HepG2 (cell line): ENCODE data around the gene CKM. TPM values are rescaled to one million over a fixed set of nuclear protein-coding genes. Genes with fewer than 3 reads are reported as not detected.

Experiments
- ATAC-seq: fragments of 200-7000 bp; cut with Tn5 transposase; 3 replicates; pipeline ENCODE4 v1.9.1; 2020; ENCODE audit warnings: mild to moderate bottlenecking, moderate library complexity
- BruUV-seq: library from RNA; stranded (reverse); fragments of 400-500 nt; replicated peaks from 2 replicates; lab custom pipeline; 2021; lab: Mats Ljungman, UMichigan
- CTCF ChIA-PET: fragments of 300-600 bp; formaldehyde crosslinking; extraction: SDS; loops from one replicate; lab custom pipeline; 2021; ENCODE audit warnings: low total read pairs, inconsistent platforms, low intra/inter-chr PET ratio; lab: Yijun Ruan, JAX
- POLR2A ChIA-PET: fragments of 350-600 bp; sonication (Branson Sonifier 250); formaldehyde crosslinking; loops from one replicate; lab custom pipeline; 2020; ENCODE audit warnings: antibody characterized with exemption, inconsistent platforms; lab: Yijun Ruan, JAX
- DNase-seq: peaks from one replicate; pipeline ENCODE4 v3.0.0-alpha.2; 2015; ENCODE audit warnings: low spot score
- FAIRE-seq: peaks from 3 replicates; lab custom pipeline; 2011; peaks lifted over from hg19 to GRCh38; lab: Jason Lieb, UNC
- H2AFZ ChIP-seq: one replicate; pipeline ENCODE4 v1.6.1; 2011; ENCODE audit warnings: low read length, inconsistent platforms
- H3K27ac ChIP-seq: fragments of 300-600 bp; 3 replicates; pipeline ENCODE4 v1.8.0; 2011; ENCODE audit warnings: mixed run types, mild to moderate bottlenecking, mixed read lengths, low read length, inconsistent platforms; ENCODE audit not compliant: insufficient read depth; ENCODE audit errors: extremely low read length
- H3K27me3 ChIP-seq, 2 experiments: fragments of 200-600 bp in 1 of 2; 2 replicates in 1 of 2; 3 replicates in 1 of 2; pipeline versions ENCODE4 v1.6.0 to v1.8.0; 2011; ENCODE audit warnings: low read length in 2 of 2, mild to moderate bottlenecking in 2 of 2, moderate library complexity in 2 of 2, inconsistent platforms in 1 of 2; ENCODE audit not compliant: insufficient read depth in 2 of 2, control insufficient read depth in 1 of 2
- H3K36me3 ChIP-seq, 2 experiments: fragments of 200-600 bp in 1 of 2; replicated peaks in 1 of 2; 2 replicates in 1 of 2; 3 replicates in 1 of 2; pipeline versions ENCODE4 v1.5.1 to v1.8.0; 2011; ENCODE audit warnings: low read length in 2 of 2, inconsistent platforms in 1 of 2; ENCODE audit not compliant: insufficient read depth in 2 of 2, control insufficient read depth in 1 of 2
- H3K4me1 ChIP-seq: 2 replicates; pipeline ENCODE4 v1.5.1; 2012; ENCODE audit warnings: low read length, inconsistent platforms; ENCODE audit not compliant: insufficient read depth
- H3K4me2 ChIP-seq: 2 replicates; pipeline ENCODE4 v1.6.0; 2011; ENCODE audit warnings: low read depth, low read length, inconsistent platforms
- H3K4me3 ChIP-seq, 3 experiments: fragments of 200-600 bp in 1 of 3; sonication (generic), shearing (Covaris generic) in 1 of 3; replicated peaks in 1 of 3; 2 replicates each; pipeline ENCODE4 v1.5.1; 2011 to 2016; ENCODE audit warnings: low read length in 3 of 3, inconsistent platforms in 2 of 3, low read depth in 2 of 3, mild to moderate bottlenecking in 2 of 3, control low read depth in 1 of 3, mixed read lengths in 1 of 3; ENCODE audit not compliant: insufficient read depth in 1 of 3
- H3K79me2 ChIP-seq: one replicate; pipeline ENCODE4 v1.6.1; 2011; ENCODE audit warnings: low read length, inconsistent platforms; ENCODE audit not compliant: insufficient read depth
- H3K9ac ChIP-seq: 2 replicates; pipeline ENCODE4 v1.6.0; 2011; ENCODE audit warnings: mild to moderate bottlenecking, low read depth, low read length, inconsistent platforms; ENCODE audit not compliant: insufficient read depth
- H3K9me3 ChIP-seq: 2 replicates; pipeline ENCODE4 v1.5.1; 2012; ENCODE audit warnings: mild to moderate bottlenecking, low read length
- H4K20me1 ChIP-seq: 2 replicates; pipeline ENCODE4 v1.6.0; 2011; ENCODE audit warnings: inconsistent platforms, mild to moderate bottlenecking, low read length, moderate library complexity; ENCODE audit not compliant: insufficient read depth
- AGO2 ChIP-seq: fragments of 200-400 bp; formaldehyde crosslinking; optimal IDR thresholded peaks from 2 replicates; pipeline ENCODE3; 2017; ENCODE audit warnings: mild to moderate bottlenecking, low read depth, low read length, moderate library complexity
- CCAR2 ChIP-seq: fragments of 200-400 bp; formaldehyde crosslinking; optimal IDR thresholded peaks from 2 replicates; pipeline ENCODE3; 2018; ENCODE audit warnings: low read depth, mild to moderate bottlenecking, low read length, moderate library complexity
- RBM22 ChIP-seq: fragments of 200-400 bp; formaldehyde crosslinking; optimal IDR thresholded peaks from 2 replicates; pipeline ENCODE3; 2017; ENCODE audit warnings: mild to moderate bottlenecking, low read length, moderate library complexity
- SNAPC2 ChIP-seq: sonication (generic); formaldehyde crosslinking; IDR thresholded peaks from 2 replicates; pipeline ENCODE4 v1.8.1; 2022; ENCODE audit warnings: mild to moderate bottlenecking, missing genetic modification reagents
- SP5 ChIP-seq: IDR thresholded peaks from 2 replicates; pipeline ENCODE4 v1.6.1; 2016; ENCODE audit warnings: low read depth, borderline replicate concordance
- SUZ12 ChIP-seq: fragments of 150-350 bp; IDR thresholded peaks from 2 replicates; pipeline ENCODE4 v1.6.1; 2014; ENCODE audit warnings: low read depth, low read length
- ZNF350 ChIP-seq: sonication (generic); formaldehyde crosslinking; IDR thresholded peaks from 2 replicates; pipeline ENCODE4 v1.4.0; 2020; ENCODE audit warnings: mild to moderate bottlenecking, low read depth, missing genetic modification reagents, borderline replicate concordance
- ZNF563 ChIP-seq: sonication (generic); formaldehyde crosslinking; IDR thresholded peaks from 2 replicates; pipeline ENCODE4 v1.8.0; 2022; ENCODE audit warnings: mild to moderate bottlenecking, moderate library complexity, missing genetic modification reagents
- ZNF589 ChIP-seq: sonication (generic); formaldehyde crosslinking; conservative IDR thresholded peaks from 2 replicates; pipeline ENCODE4 v1.8.0; 2022; ENCODE audit warnings: mild to moderate bottlenecking, moderate library complexity, missing genetic modification reagents
- ZNF607 ChIP-seq: sonication (generic); formaldehyde crosslinking; IDR thresholded peaks from 2 replicates; pipeline ENCODE4 v1.5.1; 2020; ENCODE audit warnings: missing genetic modification reagents, mild to moderate bottlenecking, borderline replicate concordance
- ZNF775 ChIP-seq: sonication (generic); formaldehyde crosslinking; IDR thresholded peaks from 2 replicates; pipeline ENCODE4 v1.4.0; 2020; ENCODE audit warnings: missing genetic modification reagents, mild to moderate bottlenecking, moderate library complexity, borderline replicate concordance
- WGBS: methylation state at CpG from one replicate; pipeline ENCODE4 v1.1.6; 2017; ENCODE audit warnings: low lambda C conversion rate; 5-methylcytosine and 5-hydroxymethylcytosine counted together
- in situ Hi-C: cut with HindIII; loops from 2 replicates; pipeline ENCODE4 v1.10.0; 2017; ENCODE audit warnings: low pct_unique_long_range_greater_than_20kb; ENCODE audit not compliant: extremely low pct_ligation_motif_present
- intact Hi-C: fragments of 100-400 bp; cut with micrococcal nuclease; formaldehyde crosslinking; loops from one replicate; pipeline ENCODE4 v1.10.0; 2022; ENCODE audit not compliant: unreplicated experiment
- polyA plus RNA-seq, 8 experiments: library from polyadenylated mRNA; depleted of rRNA in 3 of 8; stranded (reverse) in 7 of 8; unstranded in 1 of 8; fragments of >200 nt; fragmentation: Illumina TruSeq in 4 of 8; extraction: Trizol in 4 of 8; gene quantifications; 2 replicates each; pipeline versions ENCODE4 v1.2.1 to v1.2.3, GENCODE V29; 2011 to 2016; ENCODE audit warnings: low read depth in 4 of 8, missing spikeins in 1 of 8, mixed read lengths in 1 of 8; ENCODE audit not compliant: insufficient read depth in 1 of 8
- total RNA-seq, 5 experiments: library from RNA; depleted of rRNA; stranded (reverse); fragments of >200 nt; fragmentation: Illumina TruSeq; extraction: Trizol; gene quantifications; 2 replicates each; pipeline ENCODE4 v1.2.3, GENCODE V29; 2016; ENCODE audit warnings: low read depth in 1 of 5
- TF ChIP-seq, protein P1 (sequence below): IDR thresholded peaks from 2 replicates; pipeline ENCODE4 v1.6.1; 2016; ENCODE audit warnings: low read depth, control low read depth
- TF ChIP-seq, protein P2 (sequence below), 2 experiments: sonication (generic) in 1 of 2; formaldehyde crosslinking in 1 of 2; IDR thresholded peaks; 2 replicates each; pipeline versions ENCODE4 v1.5.1 to v1.6.1; 2011 to 2020; ENCODE audit warnings: borderline replicate concordance in 1 of 2, low read depth in 1 of 2, low read length in 1 of 2, mild to moderate bottlenecking in 1 of 2, missing genetic modification reagents in 1 of 2, moderate library complexity in 1 of 2

Gene CKM
- total and polyA plus RNA-seq, 2 of the 13 experiments (the other 11 are each of a cell fraction or from before 2014, with no cell fraction given): 0.54 to 0.80 TPM

DNA sequence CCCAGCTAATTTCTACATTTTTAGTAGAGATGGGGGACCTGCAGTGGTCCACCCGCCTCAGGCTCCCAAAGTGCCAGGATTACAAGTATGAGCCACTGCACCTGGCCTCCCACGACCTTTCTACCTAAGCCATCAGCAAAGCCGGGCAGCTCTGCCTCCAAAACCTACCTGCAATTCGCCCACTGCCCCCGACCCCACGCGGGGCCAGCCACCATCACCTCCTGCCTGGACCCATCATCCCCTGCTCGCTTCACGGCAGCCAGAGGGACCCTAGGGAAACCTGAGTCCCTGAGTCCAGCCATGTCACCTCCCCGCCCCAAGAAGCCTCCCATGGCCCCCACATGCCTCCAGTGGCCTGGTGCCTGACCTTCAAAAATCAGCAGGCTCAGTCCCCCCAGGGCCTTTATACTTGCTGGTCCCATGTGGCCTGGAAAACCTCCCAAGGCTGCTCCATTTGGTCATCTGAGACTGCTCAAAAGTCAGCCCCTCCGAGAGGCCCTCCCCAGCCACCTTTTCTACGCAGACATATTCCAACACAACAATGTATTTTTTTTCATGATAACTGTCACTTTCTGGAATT, 35.6 kb upstream of the CKM start:
- Histone ChIP-seq H2AFZ (no peak overlapping the region), H3K27ac (no peak overlapping the region), H3K9ac (no peak overlapping the region), H4K20me1 (0 out of 2 replicates have a peak, but pooled peaks cover 3% of the 10 kb centered on the region), H3K4me3 (no peak overlapping the region), H3K27me3 (no peaks in the 10 kb centered on the region), H3K79me2 (no peaks in the 10 kb centered on the region), H3K4me2 (no peak overlapping the region), H3K36me3 (peaks cover 24 to 69% of the 10 kb centered on the region in 2 experiments), H3K9me3 (no peaks in the 10 kb centered on the region), H3K4me1 (no peaks in the 10 kb centered on the region)
- FAIRE-seq (no peak), DNase-seq (no peak), ATAC-seq (no peak)
- CTCF ChIA-PET: no interaction called here
- POLR2A ChIA-PET: interaction anchor here (0.6 kb wide), 1 partner anchor 359 kb away, joined by 5 read pairs; no protein-coding TSS in a partner anchor
- in situ Hi-C loops: no loop called here
- 94% methylated on average over 12 of the region's 12 CpGs for WGBS
- intact Hi-C loops: no loop called here
- no TSS peak for BruUV-seq
- TF ChIP-seq SNAPC2 (CRISPR knock-in tag): no peak
- TF ChIP-seq SUZ12: no peak
- TF ChIP-seq RBM22: peak; percentile 29
- TF ChIP-seq ZNF607: no peak
- no peak for TF ChIP-seq CCAR2
- no peak for TF ChIP-seq ZNF563 (CRISPR knock-in tag)
- TF ChIP-seq, protein P1, sequence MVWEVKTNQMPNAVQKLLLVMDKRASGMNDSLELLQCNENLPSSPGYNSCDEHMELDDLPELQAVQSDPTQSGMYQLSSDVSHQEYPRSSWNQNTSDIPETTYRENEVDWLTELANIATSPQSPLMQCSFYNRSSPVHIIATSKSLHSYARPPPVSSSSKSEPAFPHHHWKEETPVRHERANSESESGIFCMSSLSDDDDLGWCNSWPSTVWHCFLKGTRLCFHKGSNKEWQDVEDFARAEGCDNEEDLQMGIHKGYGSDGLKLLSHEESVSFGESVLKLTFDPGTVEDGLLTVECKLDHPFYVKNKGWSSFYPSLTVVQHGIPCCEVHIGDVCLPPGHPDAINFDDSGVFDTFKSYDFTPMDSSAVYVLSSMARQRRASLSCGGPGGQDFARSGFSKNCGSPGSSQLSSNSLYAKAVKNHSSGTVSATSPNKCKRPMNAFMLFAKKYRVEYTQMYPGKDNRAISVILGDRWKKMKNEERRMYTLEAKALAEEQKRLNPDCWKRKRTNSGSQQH (CRISPR knock-in tag): no peak
- TF ChIP-seq, protein P2, sequence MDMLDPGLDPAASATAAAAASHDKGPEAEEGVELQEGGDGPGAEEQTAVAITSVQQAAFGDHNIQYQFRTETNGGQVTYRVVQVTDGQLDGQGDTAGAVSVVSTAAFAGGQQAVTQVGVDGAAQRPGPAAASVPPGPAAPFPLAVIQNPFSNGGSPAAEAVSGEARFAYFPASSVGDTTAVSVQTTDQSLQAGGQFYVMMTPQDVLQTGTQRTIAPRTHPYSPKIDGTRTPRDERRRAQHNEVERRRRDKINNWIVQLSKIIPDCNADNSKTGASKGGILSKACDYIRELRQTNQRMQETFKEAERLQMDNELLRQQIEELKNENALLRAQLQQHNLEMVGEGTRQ (IDR thresholded peaks at IDR 0.05; ENCODE audit: low read depth, low read length): no peak
- TF ChIP-seq, protein P2 (CRISPR knock-in tag; IDR thresholded peaks at IDR 0.05; ENCODE audit: borderline replicate concordance): no peak
- no peak for TF ChIP-seq ZNF589
- no peak for TF ChIP-seq ZNF350 (CRISPR knock-in tag)
- TF ChIP-seq ZNF775 (CRISPR knock-in tag): no peak
- peak; percentile 40 for TF ChIP-seq AGO2
- TF ChIP-seq SP5: no peak
